Measurements from ENCODE around the gene TMEM209. TPM values are rescaled to one million over a fixed set of nuclear protein-coding genes. Genes with fewer than 3 reads are reported as not detected.

The TMEM209 gene
- total and polyA plus RNA-seq, 12 donors: 5.9 to 14.7 (median 12.5) TPM

DNA sequence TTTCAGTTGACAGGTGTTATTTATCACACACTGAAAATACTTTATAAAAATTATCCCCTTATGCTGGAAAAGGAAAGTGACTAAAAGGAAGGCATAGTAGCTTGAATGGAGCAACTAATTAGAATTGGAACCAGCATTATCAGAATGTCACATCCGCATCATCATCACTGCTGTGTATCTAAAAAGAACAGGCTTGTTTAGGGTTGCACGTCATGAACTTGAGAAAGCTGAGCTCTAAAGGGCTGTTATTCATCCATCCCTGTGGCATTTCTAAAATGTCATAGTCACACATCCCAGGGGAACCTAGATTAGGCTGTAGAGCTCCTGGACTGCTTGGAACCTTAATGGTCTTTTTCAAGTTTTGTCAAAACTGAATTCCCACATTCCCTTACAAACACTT is 80.5 kb downstream of the TMEM209 start:
- intact Hi-C loops (cut with DNase I): no loop called here
- Histone ChIP-seq H3K9me3 (no peaks in the 10 kb centered on the region), H3K27me3 (no peaks in the 10 kb centered on the region), H3K4me3 (no peak overlapping the region), H3K27ac (no peak overlapping the region), H3K4me1 (peaks cover 0 to 16% (median 12%) of the 10 kb centered on the region in 9 donors), H3K36me3 (peaks cover 0 to 99% (median 53%) of the 10 kb centered on the region in 9 donors)
- ATAC-seq (no peak), DNase-seq (no peak)
- WGBS, 2 donors: 79 to 82% methylated on average over 2 of the region's 2 CpGs
- TF ChIP-seq, protein P1, sequence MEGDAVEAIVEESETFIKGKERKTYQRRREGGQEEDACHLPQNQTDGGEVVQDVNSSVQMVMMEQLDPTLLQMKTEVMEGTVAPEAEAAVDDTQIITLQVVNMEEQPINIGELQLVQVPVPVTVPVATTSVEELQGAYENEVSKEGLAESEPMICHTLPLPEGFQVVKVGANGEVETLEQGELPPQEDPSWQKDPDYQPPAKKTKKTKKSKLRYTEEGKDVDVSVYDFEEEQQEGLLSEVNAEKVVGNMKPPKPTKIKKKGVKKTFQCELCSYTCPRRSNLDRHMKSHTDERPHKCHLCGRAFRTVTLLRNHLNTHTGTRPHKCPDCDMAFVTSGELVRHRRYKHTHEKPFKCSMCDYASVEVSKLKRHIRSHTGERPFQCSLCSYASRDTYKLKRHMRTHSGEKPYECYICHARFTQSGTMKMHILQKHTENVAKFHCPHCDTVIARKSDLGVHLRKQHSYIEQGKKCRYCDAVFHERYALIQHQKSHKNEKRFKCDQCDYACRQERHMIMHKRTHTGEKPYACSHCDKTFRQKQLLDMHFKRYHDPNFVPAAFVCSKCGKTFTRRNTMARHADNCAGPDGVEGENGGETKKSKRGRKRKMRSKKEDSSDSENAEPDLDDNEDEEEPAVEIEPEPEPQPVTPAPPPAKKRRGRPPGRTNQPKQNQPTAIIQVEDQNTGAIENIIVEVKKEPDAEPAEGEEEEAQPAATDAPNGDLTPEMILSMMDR (IDR thresholded peaks at IDR 0.05): no peak

DNA sequence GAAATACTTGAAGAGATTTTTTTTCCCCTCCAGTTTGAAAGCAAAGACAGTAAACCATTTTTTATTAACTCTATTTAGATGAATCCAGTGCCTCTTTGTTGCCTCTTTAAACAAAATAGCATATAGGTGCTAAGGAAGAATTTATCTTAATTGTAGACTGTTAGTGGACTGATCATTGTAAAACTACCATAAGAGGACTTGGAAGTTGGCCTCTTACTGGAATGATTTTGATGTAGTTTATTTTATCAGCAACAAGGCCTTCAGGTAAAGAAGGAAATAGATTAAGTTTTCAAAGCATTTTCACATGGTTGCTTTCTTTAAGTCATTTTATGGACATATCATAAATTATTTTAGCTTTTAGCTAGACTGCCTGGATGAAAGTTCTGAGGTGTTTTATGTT is 81.7 kb downstream of the TMEM209 start:
- intact Hi-C loops (cut with DNase I): no loop called here
- TF ChIP-seq, protein P1 (IDR thresholded peaks at IDR 0.05): no peak
- H3K36me3 ChIP-seq: peaks cover 0 to 97% (median 45%) of the 10 kb centered on the region in 9 donors

DNA sequence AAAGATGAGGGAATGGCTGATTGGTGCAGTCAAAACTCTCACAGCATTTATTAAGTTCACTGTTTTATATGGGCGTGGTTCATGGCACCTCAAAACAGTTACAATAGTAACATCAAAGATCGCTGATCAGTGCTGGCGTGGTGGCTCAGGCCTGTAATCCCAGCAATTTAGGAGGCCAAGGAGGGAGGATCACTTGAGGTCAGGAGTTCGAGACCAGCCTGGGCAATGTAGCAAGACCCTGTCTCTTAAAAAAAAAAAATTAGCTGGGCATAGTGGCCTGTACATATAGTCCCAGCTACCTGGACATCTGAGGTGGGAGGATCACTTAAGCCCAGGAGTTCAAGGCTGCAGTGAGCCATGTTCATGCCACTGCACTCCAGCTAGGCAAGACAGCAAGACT is 86.4 kb downstream of the TMEM209 start:
- TF ChIP-seq, protein P1 (IDR thresholded peaks at IDR 0.05): no peak
- DNase-seq: no peak
- no peak overlapping the region for H3K4me3 ChIP-seq
- WGBS, 2 donors: 99% methylated on average over 4 of the region's 4 CpGs
- no peak overlapping the region for H3K27ac ChIP-seq
- H3K27me3 ChIP-seq: no peaks in the 10 kb centered on the region
- H3K9me3 ChIP-seq: no peaks in the 10 kb centered on the region
- H3K36me3 ChIP-seq: peaks cover 0 to 54% (median 20%) of the 10 kb centered on the region in 9 donors
- no peak for ATAC-seq
- no peaks in the 10 kb centered on the region for H3K4me1 ChIP-seq
- intact Hi-C loops (cut with DNase I): no loop called here

More for the DNA sequence above, 81.7 kb downstream of the TMEM209 start:
- ATAC-seq (no peak), DNase-seq (no peak)
- Histone ChIP-seq H3K4me1 (peaks cover 0 to 16% (median 12%) of the 10 kb centered on the region in 9 donors), H3K9me3 (no peaks in the 10 kb centered on the region), H3K4me3 (no peak overlapping the region), H3K27me3 (no peaks in the 10 kb centered on the region), H3K27ac (no peak overlapping the region)

DNA sequence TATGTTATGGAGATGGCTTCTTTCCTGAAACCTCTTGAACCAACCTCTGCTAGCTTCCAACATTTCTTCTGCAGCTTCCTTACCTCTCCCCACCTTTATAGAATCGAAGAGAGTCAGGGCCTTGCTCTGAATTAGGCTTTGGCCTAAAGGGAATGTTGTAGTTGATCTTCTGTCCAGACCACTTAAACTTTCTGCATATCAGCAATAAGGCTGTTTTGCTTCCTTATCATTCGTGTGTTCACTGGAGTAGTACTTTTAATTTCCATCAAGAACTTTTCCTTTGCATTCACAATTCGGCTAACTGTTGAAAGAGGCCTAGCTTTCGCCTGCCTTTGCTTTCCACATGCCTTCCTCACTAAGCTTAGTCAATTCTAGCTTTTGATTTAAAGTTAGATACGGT is 86.9 kb downstream of the TMEM209 start:
- TF ChIP-seq, protein P1 (IDR thresholded peaks at IDR 0.05): no peak
- intact Hi-C loops (cut with DNase I): no loop called here
- WGBS, 2 donors: 90 to 92% methylated on average over 5 of the region's 5 CpGs
- Histone ChIP-seq H3K4me3 (no peak overlapping the region), H3K36me3 (peaks cover 0 to 49% (median 20%) of the 10 kb centered on the region in 9 donors), H3K9me3 (no peaks in the 10 kb centered on the region), H3K4me1 (no peaks in the 10 kb centered on the region), H3K27ac (no peak overlapping the region), H3K27me3 (no peaks in the 10 kb centered on the region)
- no peak for ATAC-seq
- no peak for DNase-seq
